ENCODE results near the gene NDUFS8. TPM values are rescaled to one million over a fixed set of nuclear protein-coding genes. Genes with fewer than 3 reads are reported as not detected.

NDUFS8 gene
- total RNA-seq, 1 experiment from 2014 or later, result 214 TPM

DNA sequence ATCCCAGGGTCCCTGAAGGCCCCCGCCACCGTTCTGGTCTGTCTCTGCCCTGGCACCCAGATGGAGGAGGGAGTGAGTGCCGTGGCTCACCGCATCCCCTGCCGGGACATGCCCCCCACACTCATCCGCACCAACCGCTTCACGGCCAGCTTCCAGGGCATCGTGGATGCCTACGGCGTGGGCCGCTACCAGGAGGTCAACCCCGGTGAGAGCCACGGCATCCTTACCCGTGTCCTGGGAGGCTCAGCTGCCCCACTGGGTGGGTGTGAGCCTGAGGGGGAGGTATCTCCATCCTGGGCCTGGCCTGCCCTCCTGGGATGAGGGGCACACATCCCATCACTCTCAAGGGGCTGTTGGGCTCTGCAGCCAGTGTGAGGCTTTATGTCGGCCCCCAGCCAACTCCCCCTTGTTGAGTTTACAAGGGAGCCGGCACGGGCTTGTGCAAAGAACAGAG lies 14.4 kb downstream of the NDUFS8 start:
- Histone ChIP-seq H3K9me3 (ENCODE audit: control insufficient read depth, low read depth, low read length) (no peaks in the 10 kb centered on the region), H3K18ac (ENCODE audit: insufficient read length, low read depth, low read length) (no peak overlapping the region), H2BK20ac (ENCODE audit: low read depth, low read length, poor library complexity, severe bottlenecking) (no peak overlapping the region), H3K4me1 (ENCODE audit: insufficient read depth, low read length) (no peaks in the 10 kb centered on the region; the same call in 1 of the 2 replicates), H2BK12ac (ENCODE audit: insufficient read length, low read depth, low read length) (no peak overlapping the region), H3K27me3 (ENCODE audit: insufficient read depth, low read length) (no peaks in the 10 kb centered on the region), H2BK15ac (ENCODE audit: low read depth, low read length) (no peak overlapping the region), H4K5ac (ENCODE audit: insufficient read length, low read depth, low read length) (no peak overlapping the region), H3K56ac (ENCODE audit: insufficient read length, low read depth, low read length) (no peak overlapping the region), H3K4me2 (ENCODE audit: insufficient read depth, insufficient read length, low read length) (no peak overlapping the region), H3K9ac (ENCODE audit: extremely low read depth, insufficient read length, low read length) (no peak overlapping the region), H2BK5ac (ENCODE audit: insufficient read length, low read length) (no peak overlapping the region), H3K23ac (ENCODE audit: insufficient read length, low read depth, low read length) (no peak overlapping the region), H2AFZ (ENCODE audit: low read length) (no peak overlapping the region), H4K8ac (replicated peaks; ENCODE audit: insufficient read length, low read depth, low read length) (no peak overlapping the region), H2AK5ac (ENCODE audit: insufficient read length, low read length) (no peak overlapping the region), H4K20me1 (ENCODE audit: control insufficient read depth, insufficient read depth, insufficient read length) (no peaks in the 10 kb centered on the region), H3T11ph (ENCODE audit: low read length) (no peak overlapping the region), H3K23me2 (ENCODE audit: insufficient read length, low read depth, low read length, poor library complexity, severe bottlenecking) (no peaks in the 10 kb centered on the region), H2BK120ac (ENCODE audit: low read depth, low read length, poor library complexity, severe bottlenecking) (no peak overlapping the region), H3K4ac (ENCODE audit: low read depth, low read length) (no peak overlapping the region), H3K14ac (ENCODE audit: insufficient read depth, low read length) (no peak overlapping the region; the same call in 1 of the 2 replicates), H4K91ac (ENCODE audit: insufficient read length, low read depth, low read length) (no peak overlapping the region), H3K27ac (ENCODE audit: insufficient read length, low read depth, low read length) (no peak overlapping the region), H3K79me2 (ENCODE audit: insufficient read depth, low read length) (no peaks in the 10 kb centered on the region), H3K79me1 (ENCODE audit: insufficient read depth, low read depth, low read length, poor library complexity, severe bottlenecking) (no peaks in the 10 kb centered on the region)
- Mint-ChIP-seq H3K4me1 (peaks cover 5 to 6% of the 10 kb centered on the region in 2 experiments), H3K27me3 (ENCODE audit: low read depth) (no peaks in the 10 kb centered on the region), H3K27ac (no peak overlapping the region), H3K9me3 (no peaks in the 10 kb centered on the region), H3K36me3 (ENCODE audit: insufficient read depth in 1 of 3, low read depth in 3 of 3) (no peaks in the 10 kb centered on the region; a peak in 1 of 7 replicates), H3K4me3 (no peak overlapping the region)
- DNase-seq, result peak; percentile 24
- WGBS (ENCODE audit: extremely low coverage, insufficient read length, low lambda C conversion rate), result no CpG with 5 or more reads among the region's 18 CpGs
- TF ChIP-seq, protein P1, sequence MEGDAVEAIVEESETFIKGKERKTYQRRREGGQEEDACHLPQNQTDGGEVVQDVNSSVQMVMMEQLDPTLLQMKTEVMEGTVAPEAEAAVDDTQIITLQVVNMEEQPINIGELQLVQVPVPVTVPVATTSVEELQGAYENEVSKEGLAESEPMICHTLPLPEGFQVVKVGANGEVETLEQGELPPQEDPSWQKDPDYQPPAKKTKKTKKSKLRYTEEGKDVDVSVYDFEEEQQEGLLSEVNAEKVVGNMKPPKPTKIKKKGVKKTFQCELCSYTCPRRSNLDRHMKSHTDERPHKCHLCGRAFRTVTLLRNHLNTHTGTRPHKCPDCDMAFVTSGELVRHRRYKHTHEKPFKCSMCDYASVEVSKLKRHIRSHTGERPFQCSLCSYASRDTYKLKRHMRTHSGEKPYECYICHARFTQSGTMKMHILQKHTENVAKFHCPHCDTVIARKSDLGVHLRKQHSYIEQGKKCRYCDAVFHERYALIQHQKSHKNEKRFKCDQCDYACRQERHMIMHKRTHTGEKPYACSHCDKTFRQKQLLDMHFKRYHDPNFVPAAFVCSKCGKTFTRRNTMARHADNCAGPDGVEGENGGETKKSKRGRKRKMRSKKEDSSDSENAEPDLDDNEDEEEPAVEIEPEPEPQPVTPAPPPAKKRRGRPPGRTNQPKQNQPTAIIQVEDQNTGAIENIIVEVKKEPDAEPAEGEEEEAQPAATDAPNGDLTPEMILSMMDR (conservative IDR thresholded peaks at IDR 0.05), result no peak
